ENCODE results near the gene CDH4. TPM values are rescaled to one million over a fixed set of nuclear protein-coding genes. Genes with fewer than 3 reads are reported as not detected.

The CDH4 gene
- total RNA-seq, 1 donor from 2014 or later, result 2.9 TPM

GRCh38 chr20:61949363-61949713, 697.3 kb downstream of the CDH4 start:
- Histone ChIP-seq H3F3A (ENCODE audit: low read depth) (no peaks in the 10 kb centered on the region), H3K27me3 (no peaks in the 10 kb centered on the region), H3K27ac (no peak overlapping the region), H3K79me2 (ENCODE audit: low read depth) (no peaks in the 10 kb centered on the region), H3K4me2 (no peak overlapping the region), H4K20me1 (ENCODE audit: low read depth) (peaks cover 14% of the 10 kb centered on the region), H3K9me3 (ENCODE audit: low read depth) (no peaks in the 10 kb centered on the region), H3K4me3 (no peak overlapping the region), H3K4me1 (no peaks in the 10 kb centered on the region), H3K9ac (no peak overlapping the region), H3K36me3 (no peaks in the 10 kb centered on the region), H2AFZ (replicated peaks) (no peak overlapping the region)
- peaks cover 4% of the 10 kb centered on the region for H3K27me3 Mint-ChIP-seq (ENCODE audit: insufficient read depth, low read depth)
- no peak overlapping the region for H3K4me3 Mint-ChIP-seq
- TF ChIP-seq EZH2 (IDR thresholded peaks at IDR 0.05), result no peak
- TF ChIP-seq CTCF (IDR thresholded peaks at IDR 0.05), result no peak
- no peak for TF ChIP-seq EZH2phosphoT487 (IDR thresholded peaks at IDR 0.05)
- H3K27ac Mint-ChIP-seq, result no peak overlapping the region
- peaks cover 8% of the 10 kb centered on the region for H3K4me1 Mint-ChIP-seq
- H3K9me3 Mint-ChIP-seq, result no peaks in the 10 kb centered on the region
- DNase-seq (ENCODE audit: low spot score), result no peak
- no peaks in the 10 kb centered on the region for H3K36me3 Mint-ChIP-seq

GRCh38 chr20:61949714-61950640, 697.9 kb downstream of the CDH4 start:
- peaks cover 8% of the 10 kb centered on the region for H3K4me1 Mint-ChIP-seq
- no peaks in the 10 kb centered on the region for H3K4me1 ChIP-seq

GRCh38 chr20:61950641-61951071, 698.6 kb downstream of the CDH4 start:
- Histone ChIP-seq H3K9ac (no peak overlapping the region), H3K27ac (no peak overlapping the region), H3K4me3 (no peak overlapping the region), H2AFZ (replicated peaks) (no peak overlapping the region), H3K9me3 (ENCODE audit: low read depth) (no peaks in the 10 kb centered on the region), H3K27me3 (no peaks in the 10 kb centered on the region), H4K20me1 (ENCODE audit: low read depth) (peaks cover 14% of the 10 kb centered on the region), H3F3A (ENCODE audit: low read depth) (no peaks in the 10 kb centered on the region), H3K4me1 (no peaks in the 10 kb centered on the region), H3K79me2 (ENCODE audit: low read depth) (no peaks in the 10 kb centered on the region), H3K36me3 (no peaks in the 10 kb centered on the region), H3K4me2 (no peak overlapping the region)
- Mint-ChIP-seq H3K27ac (no peak overlapping the region), H3K27me3 (ENCODE audit: insufficient read depth, low read depth) (peaks cover 4% of the 10 kb centered on the region), H3K9me3 (no peaks in the 10 kb centered on the region), H3K36me3 (no peaks in the 10 kb centered on the region), H3K4me3 (no peak overlapping the region), H3K4me1 (peaks cover 8% of the 10 kb centered on the region)
- DNase-seq (ENCODE audit: low spot score), result no peak
- TF ChIP-seq EZH2phosphoT487 (IDR thresholded peaks at IDR 0.05) (no peak), CTCF (IDR thresholded peaks at IDR 0.05) (no peak), EZH2 (IDR thresholded peaks at IDR 0.05) (no peak)

More at GRCh38 chr20:61949714-61950640, 697.9 kb downstream of the CDH4 start:
- no peak for DNase-seq (ENCODE audit: low spot score)
- no peaks in the 10 kb centered on the region for H3K27me3 ChIP-seq
- no peaks in the 10 kb centered on the region for H3K36me3 ChIP-seq
- H3F3A ChIP-seq (ENCODE audit: low read depth), result no peaks in the 10 kb centered on the region
- no peaks in the 10 kb centered on the region for H3K79me2 ChIP-seq (ENCODE audit: low read depth)
- H3K9ac ChIP-seq, result no peak overlapping the region
- Mint-ChIP-seq H3K9me3 (no peaks in the 10 kb centered on the region), H3K4me3 (no peak overlapping the region), H3K36me3 (no peaks in the 10 kb centered on the region), H3K27me3 (ENCODE audit: insufficient read depth, low read depth) (peaks cover 4% of the 10 kb centered on the region), H3K27ac (no peak overlapping the region)
- H3K4me3 ChIP-seq, result no peak overlapping the region
- no peaks in the 10 kb centered on the region for H3K9me3 ChIP-seq (ENCODE audit: low read depth)
- no peak overlapping the region for H3K27ac ChIP-seq
- TF ChIP-seq EZH2 (IDR thresholded peaks at IDR 0.05) (no peak), EZH2phosphoT487 (IDR thresholded peaks at IDR 0.05) (no peak), CTCF (IDR thresholded peaks at IDR 0.05) (no peak)
- no peak overlapping the region for H3K4me2 ChIP-seq
- no peak overlapping the region for H2AFZ ChIP-seq (replicated peaks)
- H4K20me1 ChIP-seq (ENCODE audit: low read depth), result peaks cover 14% of the 10 kb centered on the region

Measured in neural progenitor cell (in vitro differentiated cells).